ENCODE data around the gene NTN5. TPM values are rescaled to one million over a fixed set of nuclear protein-coding genes. Genes with fewer than 3 reads are reported as not detected.

NTN5 gene
- total and polyA plus RNA-seq, 2 of the 4 experiments (the other 2 are of a cell fraction): 0.19 TPM; not detected in 1

DNA sequence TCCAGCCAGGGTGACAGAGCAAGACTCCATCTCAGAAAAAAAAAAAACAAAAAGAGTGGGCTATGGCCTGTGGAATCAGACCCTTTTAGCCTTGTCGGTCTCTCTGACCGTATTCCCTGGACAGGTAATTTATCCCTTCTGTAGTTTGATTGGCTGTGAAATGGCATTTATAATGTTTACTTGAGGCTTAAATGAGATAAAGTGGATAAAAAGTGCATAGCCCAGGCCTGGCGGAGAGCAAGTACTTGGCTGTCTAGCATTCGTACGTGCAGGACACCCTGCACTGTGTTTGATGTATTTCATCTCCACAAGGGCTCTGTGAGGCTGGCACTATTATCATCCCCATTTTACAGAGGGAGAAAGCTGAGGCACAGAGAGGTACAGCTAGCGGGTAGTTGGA is 7.0 kb downstream of the NTN5 start:
- Histone ChIP-seq H3K14ac (replicated peaks; ENCODE audit: low read depth, low read length) (no peak overlapping the region), H3K4ac (ENCODE audit: low read depth, low read length) (no peak overlapping the region), H3K4me1 (ENCODE audit: control insufficient read depth, insufficient read depth, low read length) (no peaks in the 10 kb centered on the region), H3K79me1 (ENCODE audit: low read depth in 1 of 2, low read length in 2 of 2) (no peaks in the 10 kb centered on the region), H3K56ac (ENCODE audit: extremely low read depth, insufficient read depth, low read length) (no peak overlapping the region), H4K91ac (ENCODE audit: insufficient read depth, low read depth, low read length) (no peak overlapping the region), H3K9me3 (ENCODE audit: control insufficient read depth, insufficient read depth, low read length) (no peaks in the 10 kb centered on the region), H2BK20ac (ENCODE audit: low read depth, low read length) (no peak overlapping the region), H3K4me2 (ENCODE audit: low read depth, low read length) (no peak overlapping the region), H2AFZ (replicated peaks; ENCODE audit: low read length, poor library complexity) (no peak overlapping the region), H3K27ac (ENCODE audit: insufficient read depth, low read length) (no peak overlapping the region), H4K8ac (ENCODE audit: low read depth in 2 of 2, low read length in 2 of 2) (no peak overlapping the region), H3K9me1 (ENCODE audit: insufficient read depth, low read length) (no peaks in the 10 kb centered on the region), H3K23ac (ENCODE audit: low read depth, low read length) (no peak overlapping the region), H3K36me3 (ENCODE audit: control insufficient read depth, insufficient read depth, low read length) (no peaks in the 10 kb centered on the region), H4K5ac (ENCODE audit: low read depth, low read length) (no peak overlapping the region), H2AK5ac (ENCODE audit: low read depth, low read length) (no peak overlapping the region), H4K20me1 (ENCODE audit: insufficient read depth, low read length) (no peaks in the 10 kb centered on the region), H2AK9ac (replicated peaks; ENCODE audit: low read depth, low read length, poor library complexity) (no peak overlapping the region), H3K27me3 (ENCODE audit: control insufficient read depth, insufficient read depth, low read length) (peaks cover 2% of the 10 kb centered on the region), H2BK5ac (ENCODE audit: low read depth, low read length, poor library complexity, severe bottlenecking) (no peak overlapping the region), H3K18ac (ENCODE audit: low read depth, low read length) (no peak overlapping the region), H2BK120ac (ENCODE audit: low read depth, low read length) (no peak overlapping the region), H3K9ac (ENCODE audit: low read depth, low read length) (no peak overlapping the region), H3K4me3 (ENCODE audit: insufficient read depth, low read depth, low read length) (no peak overlapping the region), H2BK15ac (ENCODE audit: low read depth, low read length) (no peak overlapping the region)
- no CpG with 5 or more reads among the region's 6 CpGs for WGBS, 2 experiments (ENCODE audit: extremely low coverage in 2 of 2, insufficient read length in 1 of 2)
- ChIA-PET CTCF (no interaction called here), POLR2A (ENCODE audit: unreplicated experiment) (no interaction called here)
- dilution Hi-C loops (cut with HindIII; ENCODE audit: low sequenced_read_pairs, unreplicated experiment) (no loop called here), intact Hi-C loops (cut with micrococcal nuclease) (no loop called here), in situ Hi-C loops (cut with MboI; ENCODE audit: low sequenced_read_pairs) (no loop called here)
- no peak for TF ChIP-seq CTCF (conservative IDR thresholded peaks at IDR 0.05; ENCODE audit: low read depth, low read length)
- DNase-seq (no peak), ATAC-seq (ENCODE audit: low read depth) (no peak)
- no TSS peak for BruUV-seq (replicated peaks)

All from IMR-90 (cell line).